ENCODE data around the gene FMN2.

Gene FMN2

GRCh38 chr1:240492832-240493440, 401.3 kb downstream of the FMN2 start:
- DNase-seq (ENCODE audit: low read depth), result no peak

- DNase-seq (ENCODE audit: low read depth), result no peak
These were observed 403.9 kb downstream of the FMN2 start for GRCh38 chr1:240495601-240496000.

GRCh38 chr1:240496356-240496755, 404.7 kb downstream of the FMN2 start:
- DNase-seq (ENCODE audit: low read depth), result no peak

- DNase-seq (ENCODE audit: low read depth), result no peak
These were observed 405.3 kb downstream of the FMN2 start for GRCh38 chr1:240496941-240497340.

- DNase-seq (ENCODE audit: low read depth), result no peak
These were observed 406.2 kb downstream of the FMN2 start for GRCh38 chr1:240497908-240498307.

GRCh38 chr1:240498335-240498734, 406.7 kb downstream of the FMN2 start:
- DNase-seq (ENCODE audit: low read depth), result no peak

GRCh38 chr1:240499012-240499411, 407.3 kb downstream of the FMN2 start:
- peak; percentile 41 for DNase-seq (ENCODE audit: low read depth)

- DNase-seq (ENCODE audit: low read depth), result no peak
These were observed 409.0 kb downstream of the FMN2 start for GRCh38 chr1:240500647-240501046.

GRCh38 chr1:240501115-240501514, 409.4 kb downstream of the FMN2 start:
- no peak for DNase-seq (ENCODE audit: low read depth)

GRCh38 chr1:240503036-240503435, 411.4 kb downstream of the FMN2 start:
- no peak for DNase-seq (ENCODE audit: low read depth)

GRCh38 chr1:240503558-240503957, 411.9 kb downstream of the FMN2 start:
- no peak for DNase-seq (ENCODE audit: low read depth)

- DNase-seq (ENCODE audit: low read depth), result no peak
These were observed 414.5 kb downstream of the FMN2 start for GRCh38 chr1:240506176-240506575.

GRCh38 chr1:240508201-240508600, 416.5 kb downstream of the FMN2 start:
- no peak for DNase-seq (ENCODE audit: low read depth)

- DNase-seq (ENCODE audit: low read depth), result no peak
These were observed 417.3 kb downstream of the FMN2 start for GRCh38 chr1:240508950-240509349.

GRCh38 chr1:240511789-240512188, 420.1 kb downstream of the FMN2 start:
- no peak for DNase-seq (ENCODE audit: low read depth)

- no peak for DNase-seq (ENCODE audit: low read depth)
These were observed 423.8 kb downstream of the FMN2 start for GRCh38 chr1:240515505-240515904.

GRCh38 chr1:240516069-240516468, 424.4 kb downstream of the FMN2 start:
- DNase-seq (ENCODE audit: low read depth), result no peak

GRCh38 chr1:240517891-240518290, 426.2 kb downstream of the FMN2 start:
- no peak for DNase-seq (ENCODE audit: low read depth)

- no peak for DNase-seq (ENCODE audit: low read depth)
These were observed 430.6 kb downstream of the FMN2 start for GRCh38 chr1:240522122-240522822.

- DNase-seq (ENCODE audit: low read depth), result no peak
These were observed 432.8 kb downstream of the FMN2 start for GRCh38 chr1:240524356-240525069.
